Neural progenitor cell (in vitro differentiated cells): ENCODE measurements around the gene CREB5. TPM values are rescaled to one million over a fixed set of nuclear protein-coding genes. Genes with fewer than 3 reads are reported as not detected.
A peak's percentile ranks its signal among the peaks of the same experiment; 100 is the strongest.

Experiments used
- DNase-seq: peaks from one replicate; pipeline ENCODE4 v3.0.0-alpha.2; 2016; ENCODE audit warnings: low spot score
- H2AFZ ChIP-seq: fragments of 200-600 bp; sonication (generic); replicated peaks from 2 replicates; pipeline ENCODE4 v1.6.1; 2016; ENCODE audit warnings: antibody characterized with exemption
- H3F3A ChIP-seq: fragments of 200-600 bp; sonication (generic); 2 replicates; pipeline ENCODE4 v1.6.1; 2016; ENCODE audit warnings: antibody characterized with exemption, low read depth
- H3K27ac ChIP-seq: fragments of 200-600 bp; sonication (generic); 2 replicates; pipeline ENCODE4 v1.5.1; 2016; ENCODE audit warnings: mild to moderate bottlenecking
- H3K27me3 ChIP-seq: fragments of 200-600 bp; sonication (generic); 2 replicates; pipeline ENCODE4 v1.6.1; 2016; ENCODE audit warnings: mild to moderate bottlenecking, moderate library complexity
- H3K36me3 ChIP-seq: fragments of 200-600 bp; sonication (generic); 2 replicates; pipeline ENCODE4 v1.5.1; 2016
- H3K4me1 ChIP-seq: fragments of 200-600 bp; sonication (generic); 2 replicates; pipeline ENCODE4 v1.6.1; 2016; ENCODE audit warnings: mixed run types
- H3K4me2 ChIP-seq: fragments of 200-600 bp; sonication (generic); 2 replicates; pipeline ENCODE4 v1.6.1; 2016
- H3K4me3 ChIP-seq: fragments of 200-600 bp; sonication (generic); 2 replicates; pipeline ENCODE4 v1.5.1; 2016
- H3K79me2 ChIP-seq: fragments of 200-600 bp; sonication (generic); 2 replicates; pipeline ENCODE4 v1.6.1; 2016; ENCODE audit warnings: low read depth
- H3K9ac ChIP-seq: fragments of 200-600 bp; sonication (generic); 2 replicates; pipeline ENCODE4 v1.6.1; 2016
- H3K9me3 ChIP-seq: fragments of 200-600 bp; sonication (generic); 2 replicates; pipeline ENCODE4 v1.5.1; 2016; ENCODE audit warnings: low read depth
- H4K20me1 ChIP-seq: fragments of 200-600 bp; sonication (generic); 2 replicates; pipeline ENCODE4 v1.6.1; 2016; ENCODE audit warnings: low read depth
- H3K27ac Mint-ChIP-seq: 3 replicates; pipeline ENCODE4 v1.8.0; 2021; ENCODE audit warnings: mixed read lengths
- H3K27me3 Mint-ChIP-seq: 2 replicates; pipeline ENCODE4 v1.8.0; 2022; ENCODE audit warnings: low read depth, mild to moderate bottlenecking, inconsistent platforms, moderate library complexity, mixed read lengths; ENCODE audit not compliant: insufficient read depth
- H3K36me3 Mint-ChIP-seq: 3 replicates; pipeline ENCODE4 v1.8.0; 2021; ENCODE audit warnings: mixed read lengths
- H3K4me1 Mint-ChIP-seq: 3 replicates; pipeline ENCODE4 v1.8.0; 2021; ENCODE audit warnings: mixed read lengths
- H3K4me3 Mint-ChIP-seq: 3 replicates; pipeline ENCODE4 v1.8.0; 2021; ENCODE audit warnings: mild to moderate bottlenecking, moderate library complexity, mixed read lengths
- H3K9me3 Mint-ChIP-seq: 3 replicates; pipeline ENCODE4 v1.8.0; 2020; ENCODE audit warnings: mixed read lengths
- CTCF ChIP-seq: fragments of 200-600 bp; sonication (generic); IDR thresholded peaks from 2 replicates; pipeline ENCODE4 v1.5.1; 2017; ENCODE audit warnings: antibody characterized with exemption, mild to moderate bottlenecking
- EZH2 ChIP-seq: fragments of 200-600 bp; sonication (generic); IDR thresholded peaks from 2 replicates; pipeline ENCODE4 v1.6.1; 2017; ENCODE audit warnings: antibody characterized with exemption, mild to moderate bottlenecking, moderate library complexity
- EZH2phosphoT487 ChIP-seq: fragments of 200-600 bp; sonication (generic); IDR thresholded peaks from 2 replicates; pipeline ENCODE4 v1.6.1; 2017; ENCODE audit warnings: antibody characterized with exemption
- total RNA-seq: library from RNA; depleted of rRNA; stranded (reverse); fragments of >200 nt; gene quantifications from 2 replicates; pipeline ENCODE4 v1.2.3, GENCODE V29; 2015; ENCODE audit warnings: low replicate concordance

Gene CREB5
- total RNA-seq, 1 donor from 2014 or later, result 1.2 TPM

- Histone ChIP-seq H3F3A (no peaks in the 10 kb centered on the region), H3K79me2 (no peaks in the 10 kb centered on the region), H3K4me1 (no peaks in the 10 kb centered on the region), H3K4me2 (no peak overlapping the region), H4K20me1 (no peaks in the 10 kb centered on the region), H3K4me3 (no peak overlapping the region), H2AFZ (no peak overlapping the region), H3K36me3 (no peaks in the 10 kb centered on the region), H3K9me3 (no peaks in the 10 kb centered on the region), H3K27me3 (no peaks in the 10 kb centered on the region), H3K27ac (no peak overlapping the region), H3K9ac (no peak overlapping the region)
- no peak for DNase-seq
- H3K4me1 Mint-ChIP-seq, result peaks cover 2% of the 10 kb centered on the region
- no peaks in the 10 kb centered on the region for H3K9me3 Mint-ChIP-seq
- no peaks in the 10 kb centered on the region for H3K36me3 Mint-ChIP-seq
- TF ChIP-seq CTCF (no peak), EZH2phosphoT487 (no peak), EZH2 (no peak)
- H3K4me3 Mint-ChIP-seq, result no peak overlapping the region
- H3K27me3 Mint-ChIP-seq, result peaks cover 2% of the 10 kb centered on the region
- H3K27ac Mint-ChIP-seq, result no peak overlapping the region
Observed at GRCh38 chr7:28605427-28606085, 193.2 kb downstream of the CREB5 start.

GRCh38 chr7:28606421-28606820 lies 194.1 kb downstream of the CREB5 start:
- Histone ChIP-seq H3K9ac (no peak overlapping the region), H3K4me2 (no peak overlapping the region), H3K36me3 (no peaks in the 10 kb centered on the region), H3K9me3 (no peaks in the 10 kb centered on the region), H3K27ac (no peak overlapping the region), H3K79me2 (no peaks in the 10 kb centered on the region), H3K27me3 (no peaks in the 10 kb centered on the region), H2AFZ (no peak overlapping the region), H4K20me1 (no peaks in the 10 kb centered on the region), H3F3A (no peaks in the 10 kb centered on the region), H3K4me3 (no peak overlapping the region), H3K4me1 (no peaks in the 10 kb centered on the region)
- DNase-seq, result no peak
- Mint-ChIP-seq H3K27ac (no peak overlapping the region), H3K9me3 (no peaks in the 10 kb centered on the region), H3K4me1 (peaks cover 2% of the 10 kb centered on the region), H3K36me3 (no peaks in the 10 kb centered on the region), H3K4me3 (no peak overlapping the region), H3K27me3 (peaks cover 2% of the 10 kb centered on the region)
- TF ChIP-seq EZH2phosphoT487 (no peak), CTCF (no peak), EZH2 (no peak)

- DNase-seq, result no peak
- Mint-ChIP-seq H3K27ac (no peak overlapping the region), H3K4me3 (no peak overlapping the region), H3K9me3 (no peaks in the 10 kb centered on the region), H3K36me3 (no peaks in the 10 kb centered on the region), H3K4me1 (peaks cover 2% of the 10 kb centered on the region), H3K27me3 (peaks cover 2% of the 10 kb centered on the region)
- H3K36me3 ChIP-seq, result no peaks in the 10 kb centered on the region
- no peaks in the 10 kb centered on the region for H3K79me2 ChIP-seq
- H3K4me1 ChIP-seq, result no peaks in the 10 kb centered on the region
- no peaks in the 10 kb centered on the region for H3K27me3 ChIP-seq
- no peak overlapping the region for H3K4me3 ChIP-seq
- peak overlapping the region; percentile 19 for H2AFZ ChIP-seq
- no peak overlapping the region for H3K9ac ChIP-seq
- no peak overlapping the region for H3K27ac ChIP-seq
- TF ChIP-seq CTCF, result no peak
- no peak for TF ChIP-seq EZH2phosphoT487
- no peak for TF ChIP-seq EZH2
- no peaks in the 10 kb centered on the region for H3K9me3 ChIP-seq
- H4K20me1 ChIP-seq, result no peaks in the 10 kb centered on the region
- H3F3A ChIP-seq, result no peaks in the 10 kb centered on the region
- no peak overlapping the region for H3K4me2 ChIP-seq
Observed at GRCh38 chr7:28607855-28608193, 195.5 kb downstream of the CREB5 start.
